ENCODE results near the gene DNAH14. TPM values are rescaled to one million over a fixed set of nuclear protein-coding genes. Genes with fewer than 3 reads are reported as not detected.

The DNAH14 gene
- total and polyA plus RNA-seq, 10 of the 15 experiments (the other 5 are each of a cell fraction or from before 2014, with no cell fraction given), result 2.0 to 7.9 (median 4.8) TPM

GRCh38 chr1:225426395-225427234, 497.1 kb downstream of the DNAH14 start:
- in situ Hi-C loops (cut with MboI), result no loop called here
- Histone ChIP-seq H3K4me3 (peak overlapping the region; percentile 80), H3K79me2 (ENCODE audit: control insufficient read depth, insufficient read depth, low read length) (peaks cover 63% of the 10 kb centered on the region), H2AFZ (ENCODE audit: control insufficient read depth, low read depth, low read length) (peak overlapping the region; percentile 75), H3K4me2 (ENCODE audit: control insufficient read depth, insufficient read depth) (peak overlapping the region; percentile 99), H3K9me3 (replicated peaks; ENCODE audit: control insufficient read depth, insufficient read depth, low read length) (no peaks in the 10 kb centered on the region; the same call in 2 of the 3 replicates), H3K27me3 (replicated peaks in 1 of 2; ENCODE audit: control insufficient read depth in 2 of 2, insufficient read depth in 2 of 2, low read length in 1 of 2) (no peaks in the 10 kb centered on the region), H4K20me1 (ENCODE audit: control insufficient read depth, insufficient read depth) (peaks cover 7% of the 10 kb centered on the region; the same call in 1 of the 2 replicates), H3K9ac (ENCODE audit: control insufficient read depth, insufficient read depth, low read length) (peak overlapping the region; percentile 98), H3K4me1 (ENCODE audit: control insufficient read depth, insufficient read depth, low read length) (peaks cover 19% of the 10 kb centered on the region), H3K27ac (ENCODE audit: control insufficient read depth, insufficient read depth) (peak overlapping the region; percentile 96), H3K36me3 (ENCODE audit: control insufficient read depth in 2 of 2, insufficient read depth in 2 of 2, low read length in 1 of 2) (peaks cover 1 to 10% of the 10 kb centered on the region in 2 experiments)
- ATAC-seq (peak; percentile 31), FAIRE-seq (no peak), DNase-seq (ENCODE audit: low read depth, low spot score) (no peak)
- BruUV-seq (replicated peaks), result no TSS peak
- intact Hi-C loops (cut with micrococcal nuclease; ENCODE audit: unreplicated experiment), result no loop called here
- WGBS (ENCODE audit: insufficient coverage, insufficient replicate concordance, low lambda C conversion rate, missing lambda C conversion rate), result 7% methylated on average over 36 of the region's 36 CpGs
- TF ChIP-seq, protein P1, sequence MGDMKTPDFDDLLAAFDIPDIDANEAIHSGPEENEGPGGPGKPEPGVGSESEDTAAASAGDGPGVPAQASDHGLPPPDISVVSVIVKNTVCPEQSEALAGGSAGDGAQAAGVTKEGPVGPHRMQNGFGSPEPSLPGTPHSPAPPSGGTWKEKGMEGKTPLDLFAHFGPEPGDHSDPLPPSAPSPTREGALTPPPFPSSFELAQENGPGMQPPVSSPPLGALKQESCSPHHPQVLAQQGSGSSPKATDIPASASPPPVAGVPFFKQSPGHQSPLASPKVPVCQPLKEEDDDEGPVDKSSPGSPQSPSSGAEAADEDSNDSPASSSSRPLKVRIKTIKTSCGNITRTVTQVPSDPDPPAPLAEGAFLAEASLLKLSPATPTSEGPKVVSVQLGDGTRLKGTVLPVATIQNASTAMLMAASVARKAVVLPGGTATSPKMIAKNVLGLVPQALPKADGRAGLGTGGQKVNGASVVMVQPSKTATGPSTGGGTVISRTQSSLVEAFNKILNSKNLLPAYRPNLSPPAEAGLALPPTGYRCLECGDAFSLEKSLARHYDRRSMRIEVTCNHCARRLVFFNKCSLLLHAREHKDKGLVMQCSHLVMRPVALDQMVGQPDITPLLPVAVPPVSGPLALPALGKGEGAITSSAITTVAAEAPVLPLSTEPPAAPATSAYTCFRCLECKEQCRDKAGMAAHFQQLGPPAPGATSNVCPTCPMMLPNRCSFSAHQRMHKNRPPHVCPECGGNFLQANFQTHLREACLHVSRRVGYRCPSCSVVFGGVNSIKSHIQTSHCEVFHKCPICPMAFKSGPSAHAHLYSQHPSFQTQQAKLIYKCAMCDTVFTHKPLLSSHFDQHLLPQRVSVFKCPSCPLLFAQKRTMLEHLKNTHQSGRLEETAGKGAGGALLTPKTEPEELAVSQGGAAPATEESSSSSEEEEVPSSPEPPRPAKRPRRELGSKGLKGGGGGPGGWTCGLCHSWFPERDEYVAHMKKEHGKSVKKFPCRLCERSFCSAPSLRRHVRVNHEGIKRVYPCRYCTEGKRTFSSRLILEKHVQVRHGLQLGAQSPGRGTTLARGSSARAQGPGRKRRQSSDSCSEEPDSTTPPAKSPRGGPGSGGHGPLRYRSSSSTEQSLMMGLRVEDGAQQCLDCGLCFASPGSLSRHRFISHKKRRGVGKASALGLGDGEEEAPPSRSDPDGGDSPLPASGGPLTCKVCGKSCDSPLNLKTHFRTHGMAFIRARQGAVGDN (IDR thresholded peaks at IDR 0.05), result peak; percentile 54; the same call in 1 of the 2 replicates
- TF ChIP-seq SREBF2 (IDR thresholded peaks at IDR 0.05; ENCODE audit: low read length) (no peak), CREB1 (IDR thresholded peaks at IDR 0.05; ENCODE audit: low read depth) (no peak), ZNF622 (IDR thresholded peaks at IDR 0.05) (no peak), LARP7 (IDR thresholded peaks at IDR 0.05) (0 out of 2 replicates have a peak, but pooled peaks have one; percentile 37), MXI1 (IDR thresholded peaks at IDR 0.05; ENCODE audit: low read depth, low read length) (peak; percentile 29), MEF2B (IDR thresholded peaks at IDR 0.05; ENCODE audit: partially characterized antibody, poor library complexity, severe bottlenecking) (peak; percentile 70), WRNIP1 (IDR thresholded peaks at IDR 0.05; ENCODE audit: borderline replicate concordance, low read depth, low read length) (peak; percentile 16; the same call in 1 of the 2 replicates), GATAD2B (conservative IDR thresholded peaks at IDR 0.05; ENCODE audit: low read depth) (peak; percentile 37; the same call in 1 of the 2 replicates), IKZF2 (IDR thresholded peaks at IDR 0.05) (0 out of 4 replicates have a peak, but pooled peaks of 1 of the 2 experiments have one; percentile 9), SIN3A (IDR thresholded peaks at IDR 0.05; ENCODE audit: low read depth, low read length) (0 out of 2 replicates have a peak, but pooled peaks have one; percentile 40), FOS (IDR thresholded peaks at IDR 0.05; ENCODE audit: borderline replicate concordance, extremely low read depth, insufficient read length) (no peak)
- ChIA-PET SMC1A (ENCODE audit: uncharacterized antibody, unreplicated experiment) (interaction anchor here (1.3 to 8.1 kb wide), 2 partner anchors 16 to 48 kb away, joined by 4 to 108 read pairs; no protein-coding TSS in a partner anchor), RAD21 (ENCODE audit: unreplicated experiment) (interaction anchor here (0.6 to 2.8 kb wide), 7 partner anchors 14 to 353 kb away, joined by 3 to 22 read pairs (median 4); no protein-coding TSS in a partner anchor), CTCF (interaction anchor here (0.7 to 6.9 kb wide), 8 partner anchors 8 to 351 kb away, joined by 3 to 53 read pairs (median 4); partner anchors contain the start of gene SRP9), POLR2A (interaction anchor here (1.3 to 4.0 kb wide), 4 partner anchors 14 to 42 kb away, joined by 3 to 31 read pairs (median 10); no protein-coding TSS in a partner anchor)

All from GM12878 (cell line).